IPS-18c (cell line): ENCODE data around the gene DNAH10.

Experiments used
- H3K4me3 ChIP-seq: 2 replicates; pipeline ENCODE4 v1.7.0; 2013; ENCODE audit warnings: low read depth, mild to moderate bottlenecking, low read length, moderate library complexity; ENCODE audit not compliant: insufficient read depth
- H3K9me3 ChIP-seq: one replicate; pipeline ENCODE4 v1.6.1; 2013; ENCODE audit warnings: mild to moderate bottlenecking, low read length, moderate library complexity; ENCODE audit not compliant: control insufficient read depth, insufficient read depth

The DNAH10 gene

DNA sequence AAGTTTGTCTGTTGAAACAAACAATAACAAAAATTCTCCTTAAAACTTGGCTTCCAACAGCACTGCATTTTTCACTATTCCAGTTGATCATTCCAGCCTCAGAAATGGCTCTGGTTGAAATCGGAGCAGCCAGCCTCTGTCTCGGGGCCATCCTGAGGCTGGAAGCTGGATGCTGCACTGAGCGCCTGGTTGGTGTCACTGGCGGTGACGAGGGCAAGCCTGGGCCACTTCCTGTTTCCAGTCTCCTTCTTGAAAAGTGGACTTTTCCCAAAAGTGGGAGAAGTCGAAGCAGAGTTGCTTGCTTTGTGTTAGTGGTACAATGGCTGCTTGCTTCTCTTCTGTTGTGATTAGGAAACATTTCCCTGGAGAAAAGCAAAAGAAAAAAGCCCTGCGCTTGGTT, 161.8 kb downstream of the DNAH10 start:
- H3K4me3 ChIP-seq: no peak overlapping the region
- H3K9me3 ChIP-seq: no peaks in the 10 kb centered on the region

DNA sequence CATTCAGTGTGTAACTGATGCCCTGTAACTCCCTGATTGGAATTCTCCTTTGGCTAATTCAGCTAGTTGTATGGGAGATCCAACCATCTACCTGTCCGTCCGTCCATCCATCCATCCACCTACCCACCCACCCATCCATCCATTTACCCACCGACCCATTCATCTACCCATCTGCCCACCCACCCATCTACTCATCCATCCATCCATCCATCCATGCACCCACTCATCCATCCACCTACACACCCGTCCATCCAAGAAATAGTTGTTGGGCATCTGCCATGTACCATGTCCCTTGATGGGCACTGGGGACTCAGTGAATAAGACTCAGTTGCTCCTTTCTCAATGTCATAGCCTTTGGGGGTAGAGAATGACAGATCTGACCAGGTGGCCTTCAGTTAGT, 162.4 kb downstream of the DNAH10 start:
- peaks cover 4% of the 10 kb centered on the region for H3K9me3 ChIP-seq
- no peak overlapping the region for H3K4me3 ChIP-seq

DNA sequence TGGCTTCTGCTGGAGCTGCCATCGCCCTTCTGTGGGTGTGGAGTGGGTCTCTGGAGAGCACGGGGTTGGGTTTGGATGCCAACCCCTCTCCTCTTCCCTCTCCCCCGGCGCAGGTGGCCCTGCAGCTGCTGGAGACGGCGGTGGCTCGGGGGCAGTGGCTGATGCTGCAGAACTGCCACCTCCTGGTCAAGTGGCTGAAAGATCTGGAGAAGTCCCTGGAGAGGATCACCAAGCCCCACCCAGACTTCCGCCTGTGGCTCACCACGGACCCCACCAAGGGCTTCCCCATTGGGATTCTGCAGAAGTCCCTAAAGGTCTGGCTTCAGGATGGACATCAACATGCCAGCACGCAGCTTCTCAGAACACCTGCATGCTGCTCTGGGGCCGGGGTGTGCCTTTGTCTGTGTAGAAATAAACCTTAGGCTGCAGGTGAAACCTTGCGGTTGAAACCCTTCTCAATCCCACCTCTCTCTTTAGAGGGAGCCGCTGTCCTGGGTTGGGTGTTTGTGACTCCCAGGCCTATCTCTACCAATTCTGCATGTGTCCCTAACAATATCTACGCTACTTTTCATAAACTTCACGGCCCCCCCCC, 166.3 kb downstream of the DNAH10 start:
- Histone ChIP-seq H3K4me3 (no peak overlapping the region), H3K9me3 (peaks cover 6% of the 10 kb centered on the region)

DNA sequence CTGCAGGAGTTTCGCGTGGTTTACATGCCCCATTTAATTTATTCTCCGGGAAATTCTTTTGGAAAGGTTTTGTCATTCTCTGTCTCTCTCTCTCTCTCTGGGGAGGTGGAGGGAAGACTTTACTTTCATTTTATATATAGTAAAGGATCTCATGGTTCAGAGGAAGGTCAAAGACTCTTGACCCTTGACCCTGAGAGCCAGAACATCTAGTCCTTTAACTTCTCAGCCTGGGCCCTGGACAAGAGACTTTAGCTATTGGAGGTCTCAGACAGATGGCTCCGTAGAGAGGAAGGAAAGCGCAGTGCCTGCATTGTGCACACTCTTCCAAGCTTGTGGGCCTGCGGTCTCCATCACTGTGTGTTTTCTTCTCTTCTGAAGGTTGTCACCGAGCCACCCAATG, 166.8 kb downstream of the DNAH10 start:
- Histone ChIP-seq H3K4me3 (no peak overlapping the region), H3K9me3 (peaks cover 6% of the 10 kb centered on the region)

DNA sequence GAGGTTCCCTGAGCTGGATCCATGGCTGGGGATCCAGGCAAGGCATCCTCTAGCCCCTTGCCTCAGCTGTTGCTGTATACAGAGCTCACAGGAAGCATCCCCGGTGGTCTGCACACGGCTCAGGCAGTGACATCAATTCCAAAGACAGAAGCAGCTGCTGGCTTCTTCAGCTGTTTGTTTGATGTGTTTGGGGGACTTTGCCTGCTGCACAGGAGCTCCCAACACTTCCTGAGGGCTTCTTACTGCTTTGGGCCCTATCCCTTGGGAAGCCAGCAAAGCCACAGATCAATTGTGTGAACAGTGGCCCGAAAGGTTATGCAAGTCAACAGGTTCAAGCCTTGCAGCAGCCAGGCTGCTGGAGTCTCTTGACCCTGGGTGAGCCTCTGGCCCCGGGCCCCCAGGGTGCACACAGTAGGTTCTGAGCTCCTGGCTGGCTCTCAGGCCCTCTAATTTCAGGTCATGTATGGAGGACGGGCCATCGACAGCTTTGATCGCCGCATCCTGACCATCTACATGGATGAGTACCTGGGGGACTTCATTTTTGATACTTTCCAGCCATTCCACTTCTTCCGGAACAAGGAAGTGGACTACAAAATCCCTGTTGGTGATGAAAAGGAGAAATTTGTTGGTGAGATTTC, 168.0 kb downstream of the DNAH10 start:
- Histone ChIP-seq H3K4me3 (no peak overlapping the region), H3K9me3 (peaks cover 6% of the 10 kb centered on the region)

DNA sequence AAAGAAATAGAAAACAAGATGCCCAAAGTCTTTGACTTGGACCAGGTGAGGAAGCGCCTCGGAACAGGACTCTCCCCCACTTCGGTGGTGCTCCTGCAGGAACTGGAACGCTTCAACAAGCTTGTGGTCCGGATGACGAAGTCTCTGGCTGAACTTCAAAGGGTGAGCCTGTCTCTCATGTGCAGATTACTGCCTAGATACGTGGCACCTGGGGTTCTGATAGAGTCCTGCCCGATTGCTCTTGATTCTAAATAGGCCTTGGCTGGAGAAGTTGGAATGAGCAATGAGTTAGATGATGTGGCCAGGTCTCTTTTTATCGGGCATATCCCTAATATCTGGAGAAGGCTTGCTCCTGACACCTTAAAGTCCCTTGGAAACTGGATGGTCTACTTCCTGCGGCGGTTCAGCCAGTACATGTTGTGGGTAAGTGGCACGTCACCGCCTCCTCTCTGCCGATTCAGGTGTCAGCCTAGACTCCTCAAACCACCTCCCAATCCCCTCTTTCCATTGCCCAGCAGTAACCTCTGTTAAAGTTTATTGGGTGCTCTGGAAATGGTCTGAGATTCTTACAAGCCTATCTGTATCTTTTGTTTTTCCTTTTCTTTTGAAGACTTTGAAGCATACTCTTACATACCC, 169.7 kb downstream of the DNAH10 start:
- no peak overlapping the region for H3K4me3 ChIP-seq
- H3K9me3 ChIP-seq: peaks cover 6% of the 10 kb centered on the region

DNA sequence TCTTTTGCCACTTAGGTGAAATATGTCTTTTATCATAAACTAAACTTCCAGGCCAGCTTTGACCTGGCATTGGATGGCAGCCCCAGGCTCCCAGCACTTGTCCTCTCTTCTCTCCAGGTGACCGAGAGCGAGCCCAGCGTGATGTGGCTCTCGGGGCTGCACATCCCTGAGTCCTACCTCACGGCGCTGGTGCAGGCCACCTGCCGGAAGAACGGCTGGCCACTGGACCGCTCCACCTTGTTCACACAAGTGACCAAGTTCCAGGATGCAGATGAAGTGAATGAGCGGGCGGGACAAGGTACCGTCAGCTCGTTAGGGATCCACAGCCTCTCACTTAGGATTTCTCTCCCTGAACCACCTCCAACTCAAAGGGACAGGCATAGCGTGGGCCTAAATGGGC, 171.1 kb downstream of the DNAH10 start:
- peaks cover 8% of the 10 kb centered on the region for H3K9me3 ChIP-seq

DNA sequence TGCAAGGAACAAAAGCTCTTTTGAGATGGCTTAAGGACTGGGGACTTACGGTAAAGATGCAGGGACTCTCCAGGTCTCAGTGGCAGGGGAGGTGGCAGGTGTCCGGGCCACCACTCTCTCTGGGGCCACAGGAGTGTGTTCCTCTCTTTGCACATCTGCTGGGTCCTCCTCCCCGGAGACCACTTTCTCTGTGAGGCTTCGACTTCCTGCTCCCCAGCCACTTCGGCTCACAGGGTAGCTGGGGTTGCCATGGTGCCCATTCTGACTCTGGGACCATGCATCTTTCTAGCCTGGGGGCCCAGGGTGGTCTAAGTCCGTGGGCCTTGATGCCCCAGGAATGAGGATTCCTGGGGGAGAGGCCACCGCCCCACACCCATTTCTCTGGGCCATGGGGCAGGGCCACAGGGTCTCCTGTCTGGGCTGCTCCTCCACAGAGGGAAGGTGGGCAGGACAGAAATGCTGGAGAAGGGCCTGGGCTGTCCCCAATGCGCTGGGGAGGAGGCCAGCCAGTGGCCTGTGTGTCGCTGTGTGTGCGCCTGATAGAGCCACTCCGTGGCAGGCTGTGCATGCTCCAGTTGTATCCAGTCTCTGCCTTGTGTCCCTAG, 172.0 kb downstream of the DNAH10 start:
- H3K9me3 ChIP-seq: peaks cover 7% of the 10 kb centered on the region

More for the DNA sequence above, 171.1 kb downstream of the DNAH10 start:
- H3K4me3 ChIP-seq: no peak overlapping the region

DNA sequence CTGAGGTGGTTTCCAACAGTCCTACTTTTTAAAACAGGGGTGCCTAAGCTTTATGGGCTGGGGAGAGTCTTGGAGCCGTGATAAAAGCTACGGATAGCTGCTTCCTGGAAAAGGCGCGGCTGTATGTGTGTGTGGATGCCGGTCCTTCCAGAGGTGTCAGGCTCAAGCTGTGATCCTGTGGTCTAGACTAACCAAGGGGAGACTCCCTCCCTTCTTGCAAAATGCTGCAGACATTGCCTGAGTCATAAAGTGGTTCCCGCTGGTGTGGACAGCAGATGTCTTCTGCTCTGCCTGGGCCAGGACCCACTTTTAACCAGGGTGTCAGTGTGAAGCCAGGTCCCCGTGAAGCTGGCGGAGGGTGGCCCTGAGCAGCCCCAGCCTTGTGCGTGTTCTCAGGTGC, 172.7 kb downstream of the DNAH10 start:
- Histone ChIP-seq H3K9me3 (peaks cover 5% of the 10 kb centered on the region), H3K4me3 (no peak overlapping the region)

More for the DNA sequence above, 172.0 kb downstream of the DNAH10 start:
- H3K4me3 ChIP-seq: no peak overlapping the region

DNA sequence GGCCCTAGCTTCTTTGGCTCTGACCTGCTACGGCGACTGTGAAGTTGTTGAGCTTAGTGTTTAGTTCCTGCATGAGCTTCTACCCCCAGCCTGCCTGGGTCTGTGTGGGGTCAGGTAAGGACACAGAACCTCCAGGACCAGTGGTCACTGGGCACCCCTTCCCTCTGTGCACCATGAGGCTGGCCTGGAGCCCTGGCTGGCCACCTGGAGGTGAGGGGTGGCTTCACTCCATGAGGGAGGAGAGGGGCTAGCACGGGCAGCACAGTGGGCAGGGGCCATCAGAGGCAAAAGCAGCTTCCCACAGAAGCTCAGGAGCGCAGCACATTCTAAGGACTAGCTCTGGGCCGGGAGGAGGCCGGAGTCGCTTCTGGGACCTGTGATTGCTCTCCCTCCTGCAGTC, 173.9 kb downstream of the DNAH10 start:
- H3K9me3 ChIP-seq: peaks cover 3% of the 10 kb centered on the region
- no peak overlapping the region for H3K4me3 ChIP-seq

DNA sequence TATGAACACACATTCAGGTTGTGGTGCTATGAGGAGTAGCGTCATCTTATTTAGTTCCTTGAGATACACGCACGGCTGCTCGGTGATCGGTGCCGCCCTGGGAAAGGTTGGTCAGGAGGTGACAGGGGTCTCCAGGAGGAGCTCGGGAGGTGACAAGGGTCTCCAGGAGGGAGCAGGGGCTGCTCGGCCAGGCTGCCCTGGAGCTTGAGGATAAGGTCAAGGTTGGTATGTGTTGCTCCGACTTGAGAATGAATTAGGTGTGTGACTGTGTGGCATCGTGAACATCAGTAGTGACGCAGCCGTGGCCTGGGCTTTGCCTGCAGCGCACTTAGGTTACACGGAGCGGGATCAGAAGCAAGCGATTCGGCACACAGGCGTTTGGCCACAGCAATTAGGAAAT, 174.4 kb downstream of the DNAH10 start:
- peaks cover 3% of the 10 kb centered on the region for H3K9me3 ChIP-seq

DNA sequence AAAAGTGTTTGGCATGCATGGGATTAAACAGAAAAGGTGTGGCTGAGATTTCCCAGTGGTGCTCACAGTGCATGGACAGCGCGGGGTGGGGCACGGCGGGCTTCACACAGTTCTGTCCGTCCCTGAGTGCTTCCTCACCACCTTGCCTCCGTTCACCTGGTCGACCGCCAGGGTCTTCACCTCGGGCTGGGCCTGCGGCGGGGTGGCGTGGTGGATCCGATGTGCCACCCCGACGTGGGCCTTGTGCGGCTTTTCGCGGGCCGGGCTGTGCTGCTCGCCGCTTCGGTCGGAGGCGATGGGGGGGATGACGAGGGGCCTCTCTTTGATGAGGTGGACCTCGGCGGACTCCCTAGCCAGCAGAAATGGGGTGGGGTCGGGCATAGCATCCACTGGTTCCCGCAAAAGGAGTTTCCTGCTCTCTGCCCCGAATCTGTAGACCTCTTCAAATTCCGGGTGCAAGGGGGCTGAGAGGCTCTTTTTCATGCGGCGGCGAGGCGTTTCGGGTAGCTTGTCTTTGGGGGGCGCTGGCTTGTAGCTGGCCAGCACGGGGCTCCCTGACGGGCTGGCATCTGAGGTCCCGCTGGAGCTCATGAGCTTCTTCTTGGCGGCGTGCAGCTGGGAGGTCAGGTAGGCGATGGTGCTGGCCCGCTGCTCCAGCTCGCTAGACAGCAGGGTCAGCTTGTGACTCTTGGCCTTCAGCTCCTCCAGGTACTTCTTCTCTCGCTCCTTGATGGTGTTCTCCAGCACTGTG, 175.0 kb downstream of the DNAH10 start:
- Histone ChIP-seq H3K4me3 (no peak overlapping the region), H3K9me3 (peaks cover 9% of the 10 kb centered on the region)

More for the DNA sequence above, 174.4 kb downstream of the DNAH10 start:
- no peak overlapping the region for H3K4me3 ChIP-seq

DNA sequence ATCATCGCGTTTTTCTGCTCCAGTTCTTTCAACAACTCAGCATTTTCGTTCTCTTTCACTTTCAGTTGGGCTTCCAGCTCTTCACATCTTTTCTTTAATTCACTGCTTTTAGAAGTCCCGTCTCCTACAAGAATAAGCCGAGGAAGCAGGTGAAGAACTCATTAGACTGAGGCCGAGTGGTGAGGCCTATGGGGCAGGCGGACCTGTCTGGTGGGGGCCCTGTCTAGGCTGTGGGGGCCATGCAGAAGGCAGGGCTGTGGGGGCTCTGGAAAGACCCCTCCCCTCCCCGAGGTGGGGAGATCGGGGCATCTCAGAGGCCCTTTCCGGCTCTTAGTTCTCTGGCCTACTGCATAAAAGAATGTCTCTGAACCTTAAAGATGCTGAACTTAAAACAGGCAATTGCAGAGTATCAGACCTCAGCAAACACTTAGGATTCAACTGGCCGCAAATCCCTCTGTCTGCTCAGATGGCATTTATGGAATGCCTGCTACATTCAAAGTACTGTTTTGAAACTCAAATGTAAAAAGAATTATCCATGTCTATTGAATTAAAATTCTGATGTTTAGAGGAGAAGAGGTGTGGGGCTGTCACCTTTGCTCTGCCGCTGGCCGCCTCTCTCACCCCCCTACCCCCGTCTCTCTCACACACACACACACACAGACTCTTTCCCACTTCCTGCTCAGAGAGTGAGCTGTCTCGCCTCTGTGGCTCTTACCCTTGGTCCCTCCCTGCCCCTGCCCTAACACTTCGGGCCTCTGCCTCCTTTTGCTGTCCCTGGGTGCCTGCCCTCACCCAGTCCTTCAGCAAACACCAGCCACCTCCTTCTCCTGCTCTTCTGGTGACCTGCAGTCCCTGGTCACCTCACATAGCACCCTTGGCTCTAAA, 175.8 kb downstream of the DNAH10 start:
- H3K9me3 ChIP-seq: peaks cover 9% of the 10 kb centered on the region
- H3K4me3 ChIP-seq: no peak overlapping the region

DNA sequence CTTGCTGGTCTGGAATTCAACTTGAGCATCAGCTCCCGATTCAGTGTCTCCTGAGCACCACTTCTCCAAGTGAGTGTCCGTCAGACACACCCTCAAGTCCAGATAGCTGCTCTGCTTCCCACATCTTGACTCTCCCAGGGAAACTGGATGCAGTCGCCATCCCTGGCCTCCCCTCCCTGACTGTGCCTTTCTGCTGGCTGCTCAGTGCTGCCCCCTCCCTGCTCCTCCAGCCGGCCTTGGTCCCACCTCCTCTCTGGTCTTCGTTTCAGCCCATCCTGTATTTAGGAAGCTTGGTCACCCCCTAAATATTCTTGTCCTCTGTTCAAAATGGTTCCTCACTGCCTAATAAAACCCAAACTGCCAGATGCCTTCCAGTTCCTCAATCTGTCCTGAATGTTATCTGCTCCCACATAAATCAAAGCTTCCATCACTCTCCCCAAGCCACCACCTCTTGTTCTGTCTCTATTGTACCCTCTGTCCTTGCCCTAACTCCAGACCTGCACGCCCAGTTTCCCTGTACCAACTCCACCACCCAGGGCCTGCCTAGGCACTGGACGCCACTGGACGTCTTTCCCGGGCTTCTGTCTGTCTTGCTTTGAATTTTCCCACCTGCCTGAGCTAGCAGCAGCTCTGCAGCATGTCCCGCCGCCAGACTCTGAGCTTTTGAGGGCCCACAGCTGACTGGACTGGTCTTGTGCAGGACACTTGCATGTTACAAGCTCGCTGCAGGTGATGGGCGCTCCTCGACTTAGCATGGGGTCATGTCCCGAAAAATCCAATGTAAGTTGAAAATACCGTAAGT, 176.8 kb downstream of the DNAH10 start:
- Histone ChIP-seq H3K4me3 (no peak overlapping the region), H3K9me3 (peaks cover 9% of the 10 kb centered on the region)

DNA sequence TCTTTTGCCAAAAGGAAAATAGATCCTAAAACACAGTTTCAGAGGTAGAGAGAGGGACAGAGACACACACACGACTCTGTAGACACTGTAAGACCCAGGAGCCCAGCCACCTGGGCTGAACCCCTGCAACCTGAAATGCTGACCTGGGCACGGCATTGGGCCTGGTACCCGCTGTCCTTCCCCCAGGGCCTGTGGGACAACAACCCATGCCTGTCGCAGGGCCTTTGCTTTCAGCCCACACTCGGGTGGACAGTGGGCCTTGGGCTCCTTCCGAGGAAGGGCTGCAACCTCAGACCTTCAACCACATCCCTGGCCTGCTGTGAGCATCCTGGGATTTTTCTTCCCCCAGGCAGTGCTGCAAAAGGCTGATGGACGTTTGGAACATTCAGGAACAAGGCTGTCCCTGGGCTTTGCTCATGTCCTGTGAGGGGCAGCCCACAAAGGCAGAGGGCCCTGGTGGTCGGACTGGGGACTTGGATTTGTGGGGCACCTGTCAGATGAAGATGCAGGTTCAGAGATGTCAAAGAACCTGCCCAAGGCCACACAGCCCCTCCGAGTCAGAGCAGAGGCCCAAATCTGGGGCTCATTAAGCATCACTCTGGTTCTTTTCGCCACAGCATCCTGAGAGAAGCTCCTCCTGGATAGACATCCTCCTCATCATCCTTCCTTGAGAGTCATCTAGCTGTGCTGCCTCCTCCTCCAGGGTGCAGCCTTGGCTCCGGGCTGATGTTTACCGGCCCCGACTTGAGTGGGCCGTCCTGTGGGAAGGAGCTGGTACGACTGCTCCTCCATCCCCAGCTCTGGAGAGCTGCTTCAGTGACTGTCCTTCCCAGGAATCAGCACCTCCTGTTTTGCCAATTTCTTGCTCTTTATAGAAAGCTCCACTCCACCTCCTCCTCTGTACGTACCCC, 177.9 kb downstream of the DNAH10 start:
- H3K9me3 ChIP-seq: peaks cover 9% of the 10 kb centered on the region
- H3K4me3 ChIP-seq: no peak overlapping the region
